ENCODE measurements around the gene IGDCC3.

DNA sequence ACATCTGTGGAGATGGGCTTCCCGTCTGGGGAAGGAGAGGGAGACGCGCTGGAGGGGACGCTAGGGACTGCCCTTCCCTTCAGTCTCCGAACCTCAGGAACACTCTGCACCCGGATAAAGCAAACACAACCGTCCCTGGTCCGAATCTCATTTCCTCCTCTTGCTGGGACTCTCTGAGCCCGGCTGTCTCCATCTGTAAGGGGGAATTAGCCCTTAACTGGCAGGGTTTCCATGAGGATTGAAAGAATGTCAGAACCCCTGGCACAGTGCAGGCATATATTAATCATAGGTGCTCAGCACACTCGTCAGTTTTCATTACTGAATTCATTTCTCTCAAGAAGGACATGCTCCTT lies 19.1 kb upstream of the IGDCC3 start:
- TF ChIP-seq EGR1 (IDR thresholded peaks at IDR 0.05; ENCODE audit: borderline replicate concordance, low read depth, low read length) (no peak), FOSL1 (IDR thresholded peaks at IDR 0.05; ENCODE audit: insufficient read depth, low read depth, low read length) (no peak), TCF12 (IDR thresholded peaks at IDR 0.05; ENCODE audit: low read depth, low read length) (no peak), BRCA1 (IDR thresholded peaks at IDR 0.05; ENCODE audit: low read depth, low read length) (no peak), ASH2L (IDR thresholded peaks at IDR 0.05; ENCODE audit: low read length) (no peak), YY1 (IDR thresholded peaks at IDR 0.05; ENCODE audit: low read depth, low read length) (no peak), TAF1 (IDR thresholded peaks at IDR 0.05; ENCODE audit: low read depth, low read length) (no peak), SAP30 (IDR thresholded peaks at IDR 0.05; ENCODE audit: insufficient read depth, insufficient replicate concordance, low read length) (no peak), POLR2A (IDR thresholded peaks at IDR 0.05; ENCODE audit: control extremely low read depth in 1 of 2, low read depth in 2 of 2, low read length in 2 of 2) (no peak), JUND (IDR thresholded peaks at IDR 0.05; ENCODE audit: low read length) (no peak), ZNF274 (IDR thresholded peaks at IDR 0.05; ENCODE audit: borderline replicate concordance, extremely low read depth, low read length) (no peak), TEAD4 (IDR thresholded peaks at IDR 0.05; ENCODE audit: low read depth, low read length) (no peak)
- TF ChIP-seq, protein P1, sequence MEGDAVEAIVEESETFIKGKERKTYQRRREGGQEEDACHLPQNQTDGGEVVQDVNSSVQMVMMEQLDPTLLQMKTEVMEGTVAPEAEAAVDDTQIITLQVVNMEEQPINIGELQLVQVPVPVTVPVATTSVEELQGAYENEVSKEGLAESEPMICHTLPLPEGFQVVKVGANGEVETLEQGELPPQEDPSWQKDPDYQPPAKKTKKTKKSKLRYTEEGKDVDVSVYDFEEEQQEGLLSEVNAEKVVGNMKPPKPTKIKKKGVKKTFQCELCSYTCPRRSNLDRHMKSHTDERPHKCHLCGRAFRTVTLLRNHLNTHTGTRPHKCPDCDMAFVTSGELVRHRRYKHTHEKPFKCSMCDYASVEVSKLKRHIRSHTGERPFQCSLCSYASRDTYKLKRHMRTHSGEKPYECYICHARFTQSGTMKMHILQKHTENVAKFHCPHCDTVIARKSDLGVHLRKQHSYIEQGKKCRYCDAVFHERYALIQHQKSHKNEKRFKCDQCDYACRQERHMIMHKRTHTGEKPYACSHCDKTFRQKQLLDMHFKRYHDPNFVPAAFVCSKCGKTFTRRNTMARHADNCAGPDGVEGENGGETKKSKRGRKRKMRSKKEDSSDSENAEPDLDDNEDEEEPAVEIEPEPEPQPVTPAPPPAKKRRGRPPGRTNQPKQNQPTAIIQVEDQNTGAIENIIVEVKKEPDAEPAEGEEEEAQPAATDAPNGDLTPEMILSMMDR (IDR thresholded peaks at IDR 0.05; ENCODE audit: control extremely low read depth in 1 of 3, insufficient read depth in 1 of 3, low read depth in 1 of 3, low read length in 3 of 3), result no peak
- TF ChIP-seq, protein P2, sequence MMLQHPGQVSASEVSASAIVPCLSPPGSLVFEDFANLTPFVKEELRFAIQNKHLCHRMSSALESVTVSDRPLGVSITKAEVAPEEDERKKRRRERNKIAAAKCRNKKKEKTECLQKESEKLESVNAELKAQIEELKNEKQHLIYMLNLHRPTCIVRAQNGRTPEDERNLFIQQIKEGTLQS (IDR thresholded peaks at IDR 0.05; ENCODE audit: insufficient read depth, low read depth, low read length), result no peak

Measured in H1 (cell line).